GM12874 (cell line): ENCODE results near the gene RBFOX1.

Experiments
- TF ChIP-seq, protein P1 (sequence below): IDR thresholded peaks from 2 replicates; pipeline ENCODE4 v1.5.1; 2011; ENCODE audit warnings: low read depth, mild to moderate bottlenecking, control low read depth, low read length, moderate library complexity; ENCODE audit not compliant: insufficient read depth

The RBFOX1 gene

DNA sequence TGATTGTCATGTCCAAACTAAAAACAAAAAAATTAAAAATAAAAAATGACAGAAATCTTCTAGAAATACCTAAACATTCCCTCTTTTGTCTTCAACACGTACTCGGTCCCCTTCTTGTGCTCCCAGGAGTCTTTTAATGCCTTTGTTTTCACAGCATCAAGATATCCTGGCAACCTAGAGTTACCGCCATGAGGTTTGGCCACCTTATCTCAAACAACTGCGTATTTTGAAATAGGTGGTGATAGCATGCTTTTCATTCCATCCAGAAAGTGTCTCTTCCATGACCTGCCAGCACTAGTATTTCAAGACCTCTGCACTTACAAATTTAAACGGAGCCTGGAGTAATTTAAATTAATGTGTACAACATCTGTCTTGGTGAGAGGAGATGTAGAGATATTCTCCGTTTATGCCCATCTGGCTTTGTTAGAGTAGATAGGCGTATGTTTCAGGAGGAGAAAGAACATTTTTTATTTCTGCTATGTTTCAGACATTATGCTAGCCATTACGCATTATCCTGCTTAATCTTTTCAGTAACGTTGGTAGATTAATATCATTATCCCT lies 42.0 kb downstream of the RBFOX1 start:
- TF ChIP-seq, protein P1, sequence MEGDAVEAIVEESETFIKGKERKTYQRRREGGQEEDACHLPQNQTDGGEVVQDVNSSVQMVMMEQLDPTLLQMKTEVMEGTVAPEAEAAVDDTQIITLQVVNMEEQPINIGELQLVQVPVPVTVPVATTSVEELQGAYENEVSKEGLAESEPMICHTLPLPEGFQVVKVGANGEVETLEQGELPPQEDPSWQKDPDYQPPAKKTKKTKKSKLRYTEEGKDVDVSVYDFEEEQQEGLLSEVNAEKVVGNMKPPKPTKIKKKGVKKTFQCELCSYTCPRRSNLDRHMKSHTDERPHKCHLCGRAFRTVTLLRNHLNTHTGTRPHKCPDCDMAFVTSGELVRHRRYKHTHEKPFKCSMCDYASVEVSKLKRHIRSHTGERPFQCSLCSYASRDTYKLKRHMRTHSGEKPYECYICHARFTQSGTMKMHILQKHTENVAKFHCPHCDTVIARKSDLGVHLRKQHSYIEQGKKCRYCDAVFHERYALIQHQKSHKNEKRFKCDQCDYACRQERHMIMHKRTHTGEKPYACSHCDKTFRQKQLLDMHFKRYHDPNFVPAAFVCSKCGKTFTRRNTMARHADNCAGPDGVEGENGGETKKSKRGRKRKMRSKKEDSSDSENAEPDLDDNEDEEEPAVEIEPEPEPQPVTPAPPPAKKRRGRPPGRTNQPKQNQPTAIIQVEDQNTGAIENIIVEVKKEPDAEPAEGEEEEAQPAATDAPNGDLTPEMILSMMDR: no peak

- TF ChIP-seq, protein P1: no peak
Observed at GRCh38 chr16:7376227-7376626, 43.6 kb downstream of the RBFOX1 start.

GRCh38 chr16:7377231-7377630 lies 44.6 kb downstream of the RBFOX1 start:
- TF ChIP-seq, protein P1: no peak

DNA sequence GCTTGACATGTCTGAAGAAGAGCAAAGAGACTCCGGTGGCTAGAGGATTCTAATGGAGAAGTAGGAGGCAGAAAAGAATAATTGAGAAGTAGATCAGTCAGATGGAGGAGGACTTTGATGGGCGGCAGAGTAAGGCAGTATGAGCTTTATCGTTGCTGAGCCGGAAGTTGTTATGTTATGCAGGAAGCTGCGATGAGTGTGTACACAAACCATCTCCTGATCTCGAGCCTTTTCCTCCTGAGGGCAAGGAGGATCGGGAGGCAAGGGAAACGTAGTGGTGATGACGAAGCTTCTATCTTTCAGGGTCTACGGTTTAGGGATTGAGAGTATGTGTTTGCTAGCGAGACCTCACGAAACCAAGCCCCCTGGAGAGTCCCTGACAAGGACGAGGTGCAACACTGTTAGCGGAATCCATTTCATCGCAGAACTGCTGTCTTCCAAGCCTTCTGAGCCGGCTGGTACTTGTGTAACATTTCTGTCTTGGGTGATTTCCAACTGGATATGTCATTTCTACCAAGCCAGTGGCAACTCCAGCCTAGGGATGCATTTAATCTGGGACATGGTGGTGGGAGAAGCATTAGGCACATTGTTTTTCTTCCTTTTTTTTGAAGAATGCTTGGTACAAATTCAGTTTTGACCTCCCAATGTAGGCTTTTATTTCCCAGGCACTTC lies 45.5 kb downstream of the RBFOX1 start:
- TF ChIP-seq, protein P1: no peak

- TF ChIP-seq, protein P1: no peak
Observed at GRCh38 chr16:7380441-7380840, 47.8 kb downstream of the RBFOX1 start.

DNA sequence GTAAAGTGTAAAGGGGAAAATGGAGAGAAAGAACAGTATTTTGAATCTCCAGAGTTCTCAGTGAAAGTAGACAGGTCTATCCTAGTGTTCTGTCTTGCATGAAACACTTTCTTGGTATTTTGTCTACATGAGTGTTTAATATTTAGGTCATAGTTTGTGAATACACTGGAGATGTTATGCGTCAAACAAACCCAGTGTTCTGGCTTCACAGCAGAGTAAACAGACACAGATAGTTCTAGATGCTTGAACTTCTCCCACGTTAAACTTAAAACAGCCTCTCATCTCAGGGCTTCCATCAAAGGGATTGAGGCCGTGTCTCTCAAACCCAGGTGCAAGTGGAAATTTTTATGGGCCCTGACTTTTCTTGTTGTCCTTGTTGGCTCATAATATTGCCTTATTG lies 48.3 kb downstream of the RBFOX1 start:
- TF ChIP-seq, protein P1: no peak

GRCh38 chr16:7381671-7382070 lies 49.0 kb downstream of the RBFOX1 start:
- TF ChIP-seq, protein P1: no peak

DNA sequence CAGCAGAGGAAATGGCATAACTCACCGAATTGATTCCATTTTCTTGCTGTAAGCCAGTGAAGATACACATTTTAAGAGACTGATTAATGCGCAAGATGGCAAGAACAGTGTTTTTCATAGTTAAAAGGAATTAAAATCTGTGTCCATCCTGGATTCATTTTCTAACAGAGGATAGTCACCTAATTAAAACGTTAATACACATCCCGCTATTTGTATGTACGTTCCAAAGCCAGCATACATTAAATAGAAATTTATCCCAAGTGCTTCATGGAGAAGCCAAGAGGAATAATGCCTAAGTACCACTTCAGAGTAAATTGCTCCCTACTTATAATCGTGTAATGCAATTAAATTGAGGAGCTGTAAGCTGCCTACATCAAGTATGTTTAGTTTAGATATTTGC lies 49.9 kb downstream of the RBFOX1 start:
- TF ChIP-seq, protein P1: no peak
